Rectal smooth muscle tissue (tissue), 1 donor: ENCODE measurements around the gene BRD8.
A peak's percentile ranks its signal among the peaks of the same experiment; 100 is the strongest.
"Not testable (repeated sequence)": the region's sequence is repeated elsewhere in the genome, so short reads cannot be mapped to it uniquely, and the experiment has no call there.

ENCODE experiments used
- H3K27ac ChIP-seq: one replicate; pipeline ENCODE4 v1.7.0; 2013; ENCODE audit warnings: low read depth, low read length, inconsistent platforms
- H3K27me3 ChIP-seq: one replicate; pipeline ENCODE4 v1.7.0; 2013; ENCODE audit warnings: low read length; ENCODE audit not compliant: control insufficient read depth, insufficient read depth
- H3K36me3 ChIP-seq: one replicate; pipeline ENCODE4 v1.7.0; 2013; ENCODE audit warnings: low read length; ENCODE audit not compliant: control insufficient read depth, insufficient read depth
- H3K4me1 ChIP-seq: one replicate; pipeline ENCODE4 v1.7.0; 2013; ENCODE audit warnings: low read length; ENCODE audit not compliant: control insufficient read depth, insufficient read depth
- H3K4me3 ChIP-seq: one replicate; pipeline ENCODE4 v1.7.0; 2013; ENCODE audit warnings: low read length
- H3K9ac ChIP-seq: one replicate; pipeline ENCODE4 v1.7.0; 2013; ENCODE audit warnings: low read length

The BRD8 gene, protein sequence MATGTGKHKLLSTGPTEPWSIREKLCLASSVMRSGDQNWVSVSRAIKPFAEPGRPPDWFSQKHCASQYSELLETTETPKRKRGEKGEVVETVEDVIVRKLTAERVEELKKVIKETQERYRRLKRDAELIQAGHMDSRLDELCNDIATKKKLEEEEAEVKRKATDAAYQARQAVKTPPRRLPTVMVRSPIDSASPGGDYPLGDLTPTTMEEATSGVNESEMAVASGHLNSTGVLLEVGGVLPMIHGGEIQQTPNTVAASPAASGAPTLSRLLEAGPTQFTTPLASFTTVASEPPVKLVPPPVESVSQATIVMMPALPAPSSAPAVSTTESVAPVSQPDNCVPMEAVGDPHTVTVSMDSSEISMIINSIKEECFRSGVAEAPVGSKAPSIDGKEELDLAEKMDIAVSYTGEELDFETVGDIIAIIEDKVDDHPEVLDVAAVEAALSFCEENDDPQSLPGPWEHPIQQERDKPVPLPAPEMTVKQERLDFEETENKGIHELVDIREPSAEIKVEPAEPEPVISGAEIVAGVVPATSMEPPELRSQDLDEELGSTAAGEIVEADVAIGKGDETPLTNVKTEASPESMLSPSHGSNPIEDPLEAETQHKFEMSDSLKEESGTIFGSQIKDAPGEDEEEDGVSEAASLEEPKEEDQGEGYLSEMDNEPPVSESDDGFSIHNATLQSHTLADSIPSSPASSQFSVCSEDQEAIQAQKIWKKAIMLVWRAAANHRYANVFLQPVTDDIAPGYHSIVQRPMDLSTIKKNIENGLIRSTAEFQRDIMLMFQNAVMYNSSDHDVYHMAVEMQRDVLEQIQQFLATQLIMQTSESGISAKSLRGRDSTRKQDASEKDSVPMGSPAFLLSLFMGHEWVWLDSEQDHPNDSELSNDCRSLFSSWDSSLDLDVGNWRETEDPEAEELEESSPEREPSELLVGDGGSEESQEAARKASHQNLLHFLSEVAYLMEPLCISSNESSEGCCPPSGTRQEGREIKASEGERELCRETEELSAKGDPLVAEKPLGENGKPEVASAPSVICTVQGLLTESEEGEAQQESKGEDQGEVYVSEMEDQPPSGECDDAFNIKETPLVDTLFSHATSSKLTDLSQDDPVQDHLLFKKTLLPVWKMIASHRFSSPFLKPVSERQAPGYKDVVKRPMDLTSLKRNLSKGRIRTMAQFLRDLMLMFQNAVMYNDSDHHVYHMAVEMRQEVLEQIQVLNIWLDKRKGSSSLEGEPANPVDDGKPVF

DNA sequence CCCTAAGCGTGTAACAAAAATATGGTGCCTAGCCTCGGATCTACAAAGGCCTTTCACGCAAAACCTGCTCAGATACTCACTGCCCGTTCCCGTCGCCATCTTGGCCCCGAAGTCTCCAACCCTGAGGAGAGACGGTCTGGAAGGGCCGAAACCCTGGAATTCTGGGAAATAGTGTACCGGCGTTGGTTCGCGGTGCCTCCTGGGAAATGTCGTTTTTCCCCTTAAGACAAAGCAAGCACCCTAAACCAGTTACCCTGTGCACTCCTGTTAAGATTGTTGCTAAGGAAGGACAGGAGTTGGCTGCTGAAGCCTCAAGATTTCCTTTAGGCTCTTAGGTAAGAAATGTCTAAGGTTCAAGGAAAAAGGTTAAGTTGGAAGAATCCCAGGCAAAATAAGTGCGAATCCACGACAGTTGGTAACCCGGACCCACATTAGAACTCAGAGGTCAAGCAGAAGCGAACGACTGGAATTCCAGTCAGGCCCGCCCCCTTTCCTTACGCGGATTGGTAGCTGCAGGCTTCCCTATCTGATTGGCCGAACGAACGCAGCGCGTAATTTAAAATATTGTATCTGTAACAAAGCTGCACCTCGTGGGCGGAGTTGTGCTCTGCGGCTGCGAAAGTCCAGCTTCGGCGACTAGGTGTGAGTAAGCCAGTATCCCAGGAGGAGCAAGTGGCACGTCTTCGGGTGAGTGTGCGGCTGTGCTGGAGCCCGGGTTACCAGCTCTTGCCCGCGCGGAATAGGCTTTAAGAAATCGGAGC is at the start of gene BRD8, which contains the start of gene KIF20A:
Gene BRD8, minus strand, starts transcription at position 115 of the 761 bp plus-strand sequence. Its CDS starts 16 bp downstream, at position 99.
Gene KIF20A, plus strand, starts transcription at position 597 of the 761 bp plus-strand sequence. CDS start 569 bp downstream, outside the sequence.
- peak within 1 kb of the TSS; percentile 97 for H3K4me3 ChIP-seq
- H3K27ac ChIP-seq: peak within 1 kb of the TSS; percentile 89
- H3K9ac ChIP-seq: peak within 1 kb of the TSS; percentile 71
- H3K36me3 ChIP-seq: peaks cover 3% of the 10 kb centered on the region
- peaks cover 6% of the 10 kb centered on the region for H3K4me1 ChIP-seq
- no peaks in the 10 kb centered on the region for H3K27me3 ChIP-seq

DNA sequence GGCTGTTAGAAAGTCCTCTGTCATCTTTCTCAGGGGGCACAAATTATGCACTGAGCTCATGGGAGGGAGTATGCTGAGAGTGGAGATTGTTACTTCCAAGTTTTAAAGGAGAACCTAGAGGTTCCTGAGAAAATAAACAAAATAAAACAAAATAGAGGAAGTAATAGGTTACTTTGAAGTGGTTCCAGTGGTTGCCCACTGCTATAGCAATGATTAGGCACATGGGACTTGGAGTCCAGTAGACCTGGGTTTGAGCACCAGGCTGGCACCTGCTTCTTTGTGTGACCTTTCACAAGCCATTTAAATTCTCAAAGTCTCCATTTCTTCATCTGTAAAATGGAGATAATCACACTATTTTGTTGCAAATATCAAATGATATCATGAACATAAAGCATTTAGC is 48.5 kb upstream of the BRD8 start:
- Histone ChIP-seq H3K9ac (no peak overlapping the region), H3K4me3 (no peak overlapping the region), H3K27ac (no peak overlapping the region), H3K36me3 (no peaks in the 10 kb centered on the region), H3K27me3 (no peaks in the 10 kb centered on the region), H3K4me1 (no peaks in the 10 kb centered on the region)

DNA sequence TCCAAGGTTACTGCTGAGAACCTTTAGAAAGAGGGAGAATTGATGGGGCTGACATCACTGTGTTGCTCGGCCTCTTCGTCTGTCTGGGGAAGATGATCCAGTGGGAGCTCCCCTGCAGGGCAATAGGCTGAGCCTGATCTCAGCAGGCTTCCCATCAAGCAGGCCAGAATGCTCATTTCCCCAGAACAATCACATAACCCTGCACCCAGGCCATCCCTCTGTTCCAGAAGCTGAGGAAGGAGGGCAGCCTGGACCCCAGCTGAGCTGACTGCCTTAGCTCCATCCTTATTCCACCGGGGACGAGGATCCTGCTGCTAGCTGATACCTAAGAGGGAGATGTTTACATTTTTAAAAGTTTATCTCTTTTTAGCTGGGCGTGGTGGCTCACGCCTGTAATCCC is 46.3 kb upstream of the BRD8 start:
- no peaks in the 10 kb centered on the region for H3K27me3 ChIP-seq
- no peak overlapping the region for H3K9ac ChIP-seq
- H3K4me3 ChIP-seq: no peak overlapping the region
- H3K27ac ChIP-seq: no peak overlapping the region
- H3K4me1 ChIP-seq: no peaks in the 10 kb centered on the region
- no peaks in the 10 kb centered on the region for H3K36me3 ChIP-seq

DNA sequence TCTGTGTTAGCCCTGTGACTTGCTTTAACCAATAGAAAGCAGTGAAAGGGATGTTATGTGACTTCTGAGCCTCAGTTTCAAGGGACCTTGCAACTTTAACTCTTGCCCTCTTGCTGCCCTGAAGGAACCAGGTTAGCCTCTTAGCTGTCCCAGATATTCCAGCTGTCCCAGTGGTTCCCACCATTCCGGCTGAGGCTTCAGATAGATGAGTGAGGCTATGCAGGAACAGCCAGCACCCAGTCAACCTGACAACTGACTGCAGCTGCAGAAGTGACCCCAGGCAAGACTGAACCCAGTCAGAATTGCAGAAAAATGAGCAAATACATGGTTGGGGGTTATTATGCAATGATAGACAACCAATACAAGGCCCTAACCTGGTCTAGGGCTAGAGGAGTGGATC is 45.1 kb upstream of the BRD8 start:
- Histone ChIP-seq H3K4me1 (no peaks in the 10 kb centered on the region), H3K36me3 (no peaks in the 10 kb centered on the region), H3K27ac (no peak overlapping the region), H3K9ac (no peak overlapping the region), H3K4me3 (no peak overlapping the region), H3K27me3 (no peaks in the 10 kb centered on the region)

DNA sequence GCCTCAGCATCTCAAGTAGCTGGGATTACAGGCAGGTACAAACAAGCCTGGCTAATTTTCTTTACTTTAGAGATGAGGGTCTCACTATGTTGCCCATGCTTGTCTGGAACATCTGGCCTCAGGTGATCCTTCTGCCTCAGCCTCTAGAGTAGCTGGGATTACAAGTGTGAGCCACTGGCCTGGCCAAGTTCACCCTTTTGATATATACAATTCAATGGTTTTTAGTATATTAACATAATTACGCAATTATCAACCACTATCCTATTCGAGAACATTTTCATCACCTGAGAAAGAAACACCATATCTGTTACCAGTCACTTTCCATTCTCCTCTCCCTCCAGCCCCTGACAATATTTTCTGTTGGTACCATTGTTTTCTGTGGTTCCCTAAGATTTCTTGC is 38.4 kb upstream of the BRD8 start:
- H3K27me3 ChIP-seq: no peaks in the 10 kb centered on the region

DNA sequence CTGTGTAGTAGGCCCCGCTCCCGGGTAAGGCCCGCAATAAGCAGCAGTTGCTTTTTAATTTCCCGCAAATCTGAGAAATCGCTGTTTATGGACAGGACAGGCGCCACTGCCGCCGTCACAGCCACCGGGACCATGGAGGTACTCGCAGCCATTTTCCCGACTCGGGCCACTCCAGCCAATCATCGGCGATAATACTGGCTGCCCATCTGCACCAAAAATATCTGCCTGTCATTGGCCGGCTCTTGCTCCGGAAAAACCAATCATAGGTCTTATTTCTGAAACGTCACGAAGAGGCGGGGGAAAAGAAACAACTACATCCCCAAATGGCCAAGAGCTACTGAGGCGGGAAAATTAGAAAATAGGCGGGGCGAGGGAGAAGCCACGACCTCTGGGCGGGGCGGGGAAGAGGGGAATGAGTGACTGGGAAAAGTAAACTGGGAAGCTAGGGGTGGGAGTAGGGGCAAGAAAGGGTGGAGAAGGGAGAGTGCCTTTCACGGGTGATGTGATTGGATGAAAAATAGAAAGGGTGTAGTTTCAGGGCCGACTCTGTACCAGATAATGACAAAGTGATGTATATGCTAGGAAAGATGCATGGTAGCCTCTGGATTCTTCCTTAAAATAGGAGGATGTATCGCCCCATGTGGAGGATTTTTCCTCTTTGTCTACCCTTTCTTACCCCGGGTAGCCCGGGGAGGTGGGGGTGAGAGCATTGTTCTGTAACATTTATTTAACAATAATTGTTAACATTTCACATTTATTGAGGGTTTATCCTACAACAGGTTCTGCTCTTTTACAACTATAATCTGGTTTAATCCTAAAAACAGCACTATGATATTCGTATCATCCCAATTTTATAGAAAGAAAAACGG is 35.0 kb upstream of the BRD8 start, which contains the start of gene CDC23:
Gene CDC23, minus strand, starts transcription at position 163 of the 869 bp plus-strand sequence. Its CDS starts 11 bp downstream, at position 152.
- peak within 1 kb of the TSS; percentile 86 for H3K27ac ChIP-seq
- peaks cover 3% of the 10 kb centered on the region for H3K4me1 ChIP-seq
- H3K36me3 ChIP-seq: no peaks in the 10 kb centered on the region
- peak within 1 kb of the TSS; percentile 92 for H3K9ac ChIP-seq
- H3K27me3 ChIP-seq: no peaks in the 10 kb centered on the region
- peak within 1 kb of the TSS; percentile 100 for H3K4me3 ChIP-seq

More for the DNA sequence above, 38.4 kb upstream of the BRD8 start:
- no peak overlapping the region for H3K9ac ChIP-seq
- no peaks in the 10 kb centered on the region for H3K36me3 ChIP-seq
- peaks cover 3% of the 10 kb centered on the region for H3K4me1 ChIP-seq
- H3K27ac ChIP-seq: no peak overlapping the region
- no peak overlapping the region for H3K4me3 ChIP-seq

DNA sequence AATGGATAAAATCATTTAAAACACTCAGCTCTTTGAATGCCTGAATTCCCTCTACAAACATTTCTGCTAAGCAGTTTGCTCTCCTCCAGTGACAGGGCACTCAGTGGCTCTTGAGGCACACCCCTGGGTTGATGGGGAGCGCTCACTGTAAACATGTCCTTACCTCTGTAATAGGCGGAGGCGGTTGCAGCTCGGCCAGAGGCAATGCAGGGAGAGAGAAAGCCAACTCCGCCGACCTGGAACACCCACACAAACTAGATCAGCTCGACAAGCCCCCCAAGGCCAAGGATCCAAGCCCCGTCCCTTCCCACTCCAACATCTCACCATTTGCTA is 34.4 kb upstream of the BRD8 start:
- Histone ChIP-seq H3K27me3 (no peaks in the 10 kb centered on the region), H3K27ac (peak overlapping the region; percentile 86), H3K36me3 (no peaks in the 10 kb centered on the region), H3K9ac (peak overlapping the region; percentile 92), H3K4me3 (peak overlapping the region; percentile 100), H3K4me1 (peaks cover 3% of the 10 kb centered on the region)

DNA sequence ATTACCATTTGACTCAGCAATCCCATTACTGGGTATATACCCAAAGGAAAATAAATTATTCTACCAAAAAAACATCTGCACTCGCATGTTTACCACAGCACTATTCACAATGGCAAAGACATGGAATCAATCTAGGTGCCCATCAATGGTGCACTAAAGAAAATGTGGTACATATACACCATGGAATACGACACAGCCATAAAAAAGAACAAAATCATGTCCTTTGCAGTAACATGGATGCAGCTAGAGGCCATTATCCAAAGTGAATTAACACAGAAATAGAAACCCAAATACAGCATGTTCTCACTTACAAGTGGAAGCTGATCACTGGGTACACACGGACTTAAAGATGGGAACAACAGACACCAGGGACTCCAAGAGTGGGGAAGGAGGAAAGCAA is 32.6 kb upstream of the BRD8 start:
- Histone ChIP-seq H3K36me3 (no peaks in the 10 kb centered on the region), H3K9ac (no peak overlapping the region), H3K4me1 (peaks cover 3% of the 10 kb centered on the region), H3K27me3 (no peaks in the 10 kb centered on the region), H3K27ac (no peak overlapping the region), H3K4me3 (no peak overlapping the region)

DNA sequence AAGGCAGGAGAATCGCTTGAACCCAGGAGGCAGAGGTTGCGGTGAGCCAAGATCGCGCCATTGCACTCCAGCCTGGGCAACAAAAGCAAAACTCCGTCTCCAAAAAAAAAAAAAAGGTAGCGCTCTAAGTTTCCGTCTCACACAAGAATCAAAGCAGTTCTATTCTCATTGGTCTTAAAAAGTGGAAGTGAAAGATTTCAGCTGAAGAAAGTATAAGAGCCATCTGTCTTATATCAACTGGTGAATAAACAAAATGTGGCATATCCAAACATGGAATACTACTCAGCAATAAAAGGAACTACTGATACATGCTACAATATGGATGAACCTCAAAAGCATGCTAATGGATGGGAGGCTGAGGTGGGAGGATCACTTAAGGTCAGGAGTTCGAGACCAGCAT is 15.4 kb upstream of the BRD8 start:
- not testable (repeated sequence) for H3K27me3 ChIP-seq, H3K4me3 ChIP-seq, H3K9ac ChIP-seq, H3K27ac ChIP-seq, H3K4me1 ChIP-seq
- peaks cover 23% of the 10 kb centered on the region for H3K36me3 ChIP-seq

DNA sequence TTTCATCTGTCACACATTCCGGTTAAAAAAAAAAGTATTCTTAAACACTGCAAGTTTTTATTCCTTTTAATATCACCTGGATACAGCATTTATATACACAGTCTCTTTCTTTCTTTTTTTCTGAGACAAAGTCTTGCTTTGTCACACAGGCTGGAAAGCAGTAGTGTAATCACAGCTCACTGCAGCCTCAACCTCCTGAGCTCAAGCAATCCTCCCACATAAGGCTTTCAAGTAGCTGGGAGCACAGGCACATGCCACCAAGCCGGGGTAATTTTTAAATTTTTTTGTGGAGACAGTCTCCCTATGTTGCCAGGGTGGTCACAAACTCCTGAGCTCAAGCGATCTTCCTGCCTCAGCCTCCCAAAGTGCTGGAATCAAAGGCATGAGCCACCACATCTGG is 14.4 kb upstream of the BRD8 start:
- Histone ChIP-seq H3K27ac (no peak overlapping the region), H3K36me3 (peaks cover 26% of the 10 kb centered on the region), H3K27me3 (no peaks in the 10 kb centered on the region), H3K9ac (no peak overlapping the region), H3K4me1 (no peaks in the 10 kb centered on the region), H3K4me3 (no peak overlapping the region)

DNA sequence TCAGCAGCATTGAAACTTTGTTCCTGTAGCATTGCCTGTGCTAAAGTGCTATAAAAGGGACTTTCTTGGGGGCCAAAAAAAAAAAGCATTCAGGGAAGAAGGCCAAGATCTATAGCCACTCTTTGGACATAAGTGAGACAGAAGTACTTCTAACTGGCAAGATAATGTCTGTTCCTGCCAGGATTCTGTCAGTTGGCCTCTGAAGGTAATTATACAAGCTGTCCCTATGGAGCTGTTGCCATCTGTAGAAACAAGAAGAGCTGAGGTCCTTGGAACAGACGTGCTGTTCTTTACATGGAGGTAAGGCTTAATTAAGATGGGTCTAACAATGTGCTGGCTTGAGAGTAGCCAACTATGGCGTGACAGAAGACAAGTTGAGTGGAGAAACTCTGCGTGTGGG is 10.2 kb upstream of the BRD8 start:
- Histone ChIP-seq H3K36me3 (peaks cover 26% of the 10 kb centered on the region), H3K27ac (no peak overlapping the region), H3K9ac (no peak overlapping the region), H3K27me3 (no peaks in the 10 kb centered on the region), H3K4me3 (no peak overlapping the region), H3K4me1 (no peaks in the 10 kb centered on the region)
